HK-2 (cell line): ENCODE measurements around the gene NRAS.

Experiments
- DNase-seq: peaks from one replicate; pipeline ENCODE4 v3.0.0-alpha.2; 2018; ENCODE audit not compliant: unreplicated experiment

Gene NRAS

DNA sequence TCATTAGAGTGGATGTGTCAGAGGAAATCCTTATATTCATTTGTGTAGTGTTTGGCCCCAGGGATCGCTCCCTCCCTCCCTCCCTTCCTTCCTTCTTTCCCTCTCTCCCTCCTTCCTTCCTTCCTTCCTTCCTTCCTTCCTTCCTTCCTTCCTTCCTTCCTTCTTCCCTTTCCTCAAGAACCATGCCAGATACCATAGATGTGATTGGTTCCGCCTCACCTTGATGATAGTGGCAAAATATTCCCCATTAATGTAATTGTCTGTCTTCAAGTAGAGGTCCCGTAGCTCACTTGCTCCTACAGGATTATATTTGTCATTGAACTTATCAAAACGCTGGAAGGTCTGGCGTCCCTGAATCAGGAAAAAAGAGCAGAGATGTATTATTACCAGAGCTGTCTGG is 38.9 kb downstream of the NRAS start:
- DNase-seq, result no peak

DNA sequence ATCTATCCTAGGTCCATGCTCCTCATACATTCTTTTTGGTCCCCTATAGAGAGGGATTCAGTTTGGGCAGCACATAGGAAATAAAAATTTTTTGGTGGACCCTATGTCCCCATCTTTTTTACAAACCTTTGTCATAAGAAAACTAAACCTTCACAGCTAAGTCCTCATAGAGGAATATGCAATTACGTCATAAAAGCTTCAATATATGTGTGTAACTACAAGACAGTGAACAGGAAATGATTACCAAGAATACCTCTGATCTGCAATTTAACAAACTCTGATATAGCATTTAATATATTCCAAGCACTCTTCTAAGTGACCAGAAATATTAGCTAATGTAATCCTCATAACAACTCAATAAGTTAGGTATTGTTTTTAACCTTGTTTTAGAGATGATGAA is 40.5 kb downstream of the NRAS start:
- no peak for DNase-seq

DNA sequence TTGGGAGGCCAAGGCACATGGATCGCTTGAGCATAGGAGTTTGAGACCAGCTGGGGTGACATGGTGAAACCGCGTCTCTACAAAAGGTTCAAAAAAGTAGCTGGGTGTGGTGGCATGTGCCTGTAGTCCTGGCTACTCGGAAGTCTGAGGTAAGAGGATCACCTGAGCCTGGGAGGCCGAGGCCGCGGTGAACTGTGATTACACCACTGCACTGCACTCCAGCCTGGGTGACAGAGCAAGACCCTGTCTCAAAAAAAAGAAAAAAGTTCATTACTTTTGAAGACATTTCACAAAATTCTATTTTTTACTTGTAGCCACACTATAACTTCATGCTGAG is 44.7 kb downstream of the NRAS start:
- no peak for DNase-seq

DNA sequence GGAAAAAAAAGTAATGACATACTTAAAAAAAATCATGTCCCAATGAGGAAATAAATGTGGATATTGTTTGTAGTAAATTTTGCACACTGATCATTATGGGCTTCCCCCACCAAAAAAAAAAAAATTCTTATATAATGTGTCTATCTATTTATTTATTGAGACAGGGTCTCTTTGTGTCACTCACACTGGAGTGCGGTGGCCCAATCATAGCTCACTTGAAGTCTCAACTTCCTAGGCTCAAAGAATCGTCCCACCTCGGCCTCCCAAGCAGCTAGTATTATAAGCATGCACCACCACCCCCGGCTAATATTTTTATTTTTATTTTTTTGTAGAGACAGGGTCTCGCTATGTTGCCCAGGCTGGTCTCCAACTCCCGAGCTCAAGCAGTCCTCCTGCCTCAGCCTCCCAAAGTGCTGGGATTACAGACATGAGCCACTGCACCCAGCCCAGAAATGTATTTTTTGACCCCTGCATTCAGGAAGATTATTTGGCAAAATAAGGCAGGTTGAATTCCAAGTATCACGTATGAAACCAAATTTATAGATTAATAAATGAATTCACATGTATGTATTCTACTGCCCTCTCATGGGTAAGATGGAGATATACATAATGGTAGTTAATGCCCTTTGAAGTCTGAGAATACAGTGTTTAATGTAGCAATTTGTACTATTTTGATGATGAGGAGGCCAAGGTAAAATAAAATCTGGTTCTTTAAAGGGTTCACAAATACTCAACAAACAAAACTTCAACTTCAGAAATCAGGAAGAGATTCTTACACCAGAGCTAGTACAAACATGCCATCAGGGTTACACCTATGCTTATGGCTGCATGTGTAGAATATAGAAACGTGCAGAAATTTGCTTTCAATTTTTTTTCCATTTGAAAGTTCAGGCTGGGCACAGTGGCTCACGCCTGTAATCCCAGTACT is 45.3 kb downstream of the NRAS start:
- DNase-seq, result no peak

DNA sequence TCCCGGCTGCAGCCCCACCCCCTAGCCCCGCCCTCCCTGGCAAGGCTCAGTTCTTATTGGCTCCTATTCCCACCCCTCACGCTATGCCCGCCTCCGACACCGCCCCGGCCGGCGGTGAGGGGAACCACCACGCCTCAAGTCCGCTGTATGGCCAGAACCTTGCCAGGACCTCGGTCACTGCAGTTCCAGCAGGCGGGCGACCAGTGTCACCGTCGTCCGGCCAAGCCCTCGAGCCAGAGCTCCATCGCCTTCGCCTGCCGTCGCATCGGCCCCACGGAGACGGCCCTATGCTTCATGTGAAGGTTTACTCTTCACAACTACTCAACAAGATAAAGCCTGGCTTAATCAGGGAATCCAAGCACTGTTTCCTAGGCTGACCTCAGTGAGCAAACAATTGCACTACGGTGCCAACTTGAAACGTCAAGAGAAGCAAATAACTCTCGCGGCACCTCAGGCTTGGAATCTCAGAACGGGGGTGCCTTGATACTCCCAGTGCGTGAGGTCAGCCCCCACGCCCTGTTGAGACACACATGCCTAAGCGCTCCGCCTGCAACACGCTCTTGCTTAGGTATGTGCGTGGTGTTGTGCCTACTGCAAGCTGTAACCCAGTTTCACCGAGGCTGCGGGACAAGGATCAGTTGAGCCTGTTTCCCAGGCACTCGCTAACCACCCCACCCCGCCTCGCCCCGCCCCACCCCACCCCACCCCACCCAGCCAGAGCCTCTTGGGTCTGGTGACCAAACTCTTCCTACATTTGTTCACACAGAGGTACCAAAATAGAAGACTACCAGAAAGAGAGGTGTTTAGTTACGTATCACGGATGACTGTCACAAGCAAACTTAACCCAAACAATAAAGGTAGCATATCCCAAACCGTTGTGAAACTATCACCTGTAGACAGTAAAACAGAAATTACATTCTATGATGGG is 46.2 kb downstream of the NRAS start:
- DNase-seq, result peak; percentile 91

DNA sequence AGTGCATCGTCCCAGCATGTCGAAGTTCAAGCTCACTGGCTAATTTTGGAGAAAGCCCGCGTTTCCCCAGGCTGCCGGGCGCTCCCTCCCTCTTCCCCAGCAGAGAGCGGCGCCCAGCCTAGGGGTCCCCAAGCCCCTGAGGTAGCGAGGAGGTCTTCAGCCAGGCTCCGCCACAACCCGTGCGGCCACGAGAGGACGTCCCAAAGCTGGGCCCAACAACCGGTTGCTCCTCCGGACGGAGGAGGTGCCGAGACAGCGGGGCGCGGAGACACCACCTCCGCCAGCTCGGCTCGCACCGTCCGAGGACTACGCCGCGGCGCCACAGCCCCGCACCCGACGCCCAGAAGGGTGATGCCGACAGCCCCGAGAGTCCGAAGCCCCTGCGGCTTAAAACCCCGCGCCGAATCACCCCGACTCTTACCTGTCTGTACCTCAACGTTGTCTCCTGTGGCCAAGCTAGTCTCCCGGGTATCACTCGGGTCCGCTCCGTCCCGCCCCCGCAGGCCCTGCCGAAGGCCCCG is 46.9 kb downstream of the NRAS start, which contains the start of gene DENND2C:
Gene DENND2C, minus strand, starts transcription at position 488 of the 521 bp plus-strand sequence. CDS start 44,065 bp downstream, outside the sequence.
- no peak for DNase-seq

DNA sequence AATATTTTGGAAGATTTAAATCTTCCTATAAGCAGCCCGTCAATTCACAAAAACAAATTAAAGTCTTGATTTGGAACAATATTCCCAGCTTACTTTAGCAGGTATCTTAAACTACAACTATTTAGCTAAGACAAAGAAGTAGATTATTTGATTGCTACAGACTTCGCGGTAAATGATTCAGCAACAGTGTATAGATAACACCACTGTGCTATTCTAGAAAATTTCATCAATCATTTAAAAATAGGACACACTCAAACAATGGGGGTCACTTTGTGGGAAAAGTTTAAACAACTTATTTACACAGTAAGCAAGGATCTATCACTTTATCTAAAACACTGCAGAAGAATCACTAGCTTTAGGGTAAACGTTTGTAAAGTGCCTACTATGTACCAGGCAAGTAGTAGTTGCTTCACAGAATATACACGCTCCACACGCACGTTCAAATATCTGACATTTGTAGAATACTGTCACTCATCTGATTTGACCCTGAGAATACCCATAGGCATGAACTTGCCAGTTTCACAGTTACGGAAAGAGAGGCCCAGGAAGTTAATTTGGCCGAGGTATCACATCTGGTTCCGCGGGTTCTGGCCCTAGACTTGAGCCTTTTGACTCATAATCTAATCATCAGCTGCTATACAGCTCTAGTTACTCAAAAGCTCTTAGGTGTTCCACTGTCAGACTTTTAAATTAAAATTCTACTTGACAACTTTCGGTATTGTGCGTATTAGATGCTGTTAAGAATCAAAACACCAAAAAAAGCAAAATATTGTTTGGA is 47.6 kb downstream of the NRAS start:
- DNase-seq, result no peak

DNA sequence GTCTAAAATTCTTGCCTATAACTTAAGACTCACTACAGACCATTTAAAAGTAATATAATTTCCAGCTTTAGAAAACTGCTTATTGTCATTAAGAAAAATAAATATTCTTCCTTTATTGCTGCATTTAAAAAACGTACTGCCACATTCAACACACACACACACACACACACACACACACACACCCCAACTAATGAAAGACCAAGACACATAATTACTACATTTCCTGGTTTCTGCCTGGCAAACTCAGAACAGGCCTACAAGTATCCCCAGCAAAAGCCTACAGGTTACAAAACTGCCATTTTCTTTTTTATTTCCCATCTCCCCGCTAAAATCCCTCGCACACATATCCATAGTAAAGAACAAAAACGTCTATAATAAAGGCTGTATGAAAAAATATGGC is 48.2 kb downstream of the NRAS start:
- DNase-seq, result no peak

DNA sequence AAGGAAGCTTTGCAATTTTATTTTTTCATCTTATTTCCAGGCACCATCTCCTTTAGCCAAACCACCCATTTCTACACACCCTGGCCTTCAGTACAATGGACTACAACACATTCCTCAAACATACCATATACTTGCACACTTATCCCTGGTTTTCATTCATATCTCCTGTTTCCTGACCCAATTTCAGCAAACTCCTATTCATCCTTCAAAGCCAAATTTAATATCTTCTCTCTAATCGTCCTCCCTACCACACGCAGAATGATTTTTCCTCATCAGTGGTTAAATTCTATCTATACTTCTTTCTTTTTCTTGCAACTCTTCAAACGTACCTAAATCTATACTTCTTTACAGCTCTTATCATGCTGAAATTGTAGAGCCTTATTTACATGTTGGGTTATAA is 49.6 kb downstream of the NRAS start:
- DNase-seq, result no peak

DNA sequence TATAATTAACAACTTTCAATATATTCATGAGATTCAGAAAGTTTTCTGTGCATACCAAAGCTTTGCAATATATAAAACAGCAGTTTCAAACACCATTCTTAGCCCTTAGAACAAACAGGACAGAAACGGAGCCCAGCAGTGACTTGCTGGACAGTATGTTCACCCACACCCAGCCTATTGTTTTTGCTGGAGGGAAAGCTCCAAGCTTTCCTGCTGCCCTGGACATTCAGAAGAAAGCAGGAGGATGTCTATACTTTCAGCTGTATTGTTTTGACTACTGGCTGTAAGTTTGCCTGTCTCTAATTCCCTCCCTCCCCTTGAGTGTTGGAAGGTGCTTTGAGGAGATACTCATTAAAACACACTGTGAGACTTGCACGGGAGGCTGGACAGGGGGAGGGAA is 56.3 kb downstream of the NRAS start:
- DNase-seq, result no peak
